ENCODE data around the gene KRTAP4-4.

GRCh38 chr17:41147531-41148204, 12.9 kb downstream of the KRTAP4-4 start:
- TF ChIP-seq POLR2A (IDR thresholded peaks at IDR 0.05) (no peak), CTCF (IDR thresholded peaks at IDR 0.05) (no peak), POLR2AphosphoS5 (IDR thresholded peaks at IDR 0.05; ENCODE audit: insufficient read depth in 1 of 2, low read depth in 1 of 2) (no peak)
